Activated T-helper 17 cell treated with anti-CD3 and anti-CD28 coated beads, Interleukin-2, amount 50 U/mL, for 72 hours (primary cell): ENCODE data around the gene CTBP1. TPM values are rescaled to one million over a fixed set of nuclear protein-coding genes. Genes with fewer than 3 reads are reported as not detected.
A peak's percentile ranks its signal among the peaks of the same experiment; 100 is the strongest.

Source experiments
- ATAC-seq: fragments of 150-1000 bp; cut with Tn5 transposase; replicated peaks from 2 replicates; pipeline ENCODE4 v1.10.0; 2021; ENCODE audit warnings: mild to moderate bottlenecking, moderate library complexity
- H3K27ac Mint-ChIP-seq: one replicate; pipeline ENCODE4 v1.8.0; 2022; ENCODE audit warnings: mixed read lengths
- H3K27me3 Mint-ChIP-seq: one replicate; pipeline ENCODE4 v1.8.0; 2022; ENCODE audit warnings: mixed read lengths
- H3K36me3 Mint-ChIP-seq: one replicate; pipeline ENCODE4 v1.8.0; 2022; ENCODE audit warnings: low read depth, mild to moderate bottlenecking, mixed read lengths
- H3K4me1 Mint-ChIP-seq: one replicate; pipeline ENCODE4 v1.8.0; 2022; ENCODE audit warnings: mixed read lengths
- H3K4me3 Mint-ChIP-seq: one replicate; pipeline ENCODE4 v1.8.0; 2022; ENCODE audit warnings: mild to moderate bottlenecking, mixed read lengths
- H3K9me3 Mint-ChIP-seq: one replicate; pipeline ENCODE4 v1.8.0; 2022; ENCODE audit warnings: mixed read lengths
- total RNA-seq, 2 donors: library from RNA; stranded (reverse); gene quantifications; one replicate each; pipeline ENCODE4 v1.2.3, GENCODE V29; 2022

The CTBP1 gene
- total RNA-seq, 2 donors from 2014 or later = 117 to 173 TPM

GRCh38 chr4:1177274-1178141 lies 71.4 kb downstream of the CTBP1 start:
- no peak overlapping the region for H3K4me3 Mint-ChIP-seq
- no peaks in the 10 kb centered on the region for H3K36me3 Mint-ChIP-seq
- peak; percentile 42 for ATAC-seq
- peaks cover 7% of the 10 kb centered on the region for H3K9me3 Mint-ChIP-seq
- H3K27ac Mint-ChIP-seq = no peak overlapping the region
- H3K27me3 Mint-ChIP-seq = peaks cover 5% of the 10 kb centered on the region
- H3K4me1 Mint-ChIP-seq = peaks cover 6% of the 10 kb centered on the region

GRCh38 chr4:1176398-1177273 lies 72.3 kb downstream of the CTBP1 start:
- H3K36me3 Mint-ChIP-seq = no peaks in the 10 kb centered on the region
- peaks cover 7% of the 10 kb centered on the region for H3K9me3 Mint-ChIP-seq

GRCh38 chr4:1175635-1176229 lies 73.2 kb downstream of the CTBP1 start:
- Mint-ChIP-seq H3K9me3 (peaks cover 4% of the 10 kb centered on the region), H3K4me1 (peaks cover 6% of the 10 kb centered on the region), H3K36me3 (no peaks in the 10 kb centered on the region), H3K27me3 (peaks cover 3% of the 10 kb centered on the region), H3K27ac (no peak overlapping the region), H3K4me3 (no peak overlapping the region)
- no peak for ATAC-seq

More at GRCh38 chr4:1176398-1177273, 72.3 kb downstream of the CTBP1 start:
- Mint-ChIP-seq H3K4me3 (no peak overlapping the region), H3K4me1 (peaks cover 6% of the 10 kb centered on the region), H3K27ac (no peak overlapping the region), H3K27me3 (peaks cover 5% of the 10 kb centered on the region)
- ATAC-seq = peak; percentile 77

- H3K36me3 Mint-ChIP-seq = no peaks in the 10 kb centered on the region
- no peaks in the 10 kb centered on the region for H3K9me3 Mint-ChIP-seq
- ATAC-seq = no peak
- H3K27me3 Mint-ChIP-seq = no peaks in the 10 kb centered on the region
- no peak overlapping the region for H3K4me3 Mint-ChIP-seq
- no peak overlapping the region for H3K27ac Mint-ChIP-seq
- peaks cover 6% of the 10 kb centered on the region for H3K4me1 Mint-ChIP-seq
These were observed 73.8 kb downstream of the CTBP1 start for GRCh38 chr4:1174941-1175634.

- H3K9me3 Mint-ChIP-seq = no peaks in the 10 kb centered on the region
- H3K4me1 Mint-ChIP-seq = peaks cover 6% of the 10 kb centered on the region
- no peaks in the 10 kb centered on the region for H3K27me3 Mint-ChIP-seq
- ATAC-seq = no peak
- no peak overlapping the region for H3K4me3 Mint-ChIP-seq
- no peak overlapping the region for H3K27ac Mint-ChIP-seq
- no peaks in the 10 kb centered on the region for H3K36me3 Mint-ChIP-seq
These were observed 75.8 kb downstream of the CTBP1 start for GRCh38 chr4:1172971-1173757.

- H3K9me3 Mint-ChIP-seq = no peaks in the 10 kb centered on the region
- H3K36me3 Mint-ChIP-seq = no peaks in the 10 kb centered on the region
- H3K4me3 Mint-ChIP-seq = peak within 1 kb of the TSS; percentile 38
- H3K4me1 Mint-ChIP-seq = peaks cover 6% of the 10 kb centered on the region
- ATAC-seq = no peak
- no peak within 1 kb of the TSS for H3K27ac Mint-ChIP-seq
- no peaks in the 10 kb centered on the region for H3K27me3 Mint-ChIP-seq
These were observed 76.6 kb downstream of the CTBP1 start, which contains the start of gene SPON2 for GRCh38 chr4:1172228-1172851. TSS of gene SPON2 (minus strand) at chr4:1172583.

- ATAC-seq = peak; percentile 15
These were observed 77.4 kb downstream of the CTBP1 start for GRCh38 chr4:1171311-1172227.

GRCh38 chr4:1170976-1171310 lies 78.0 kb downstream of the CTBP1 start:
- Mint-ChIP-seq H3K4me3 (peak overlapping the region; percentile 38), H3K27me3 (no peaks in the 10 kb centered on the region), H3K4me1 (peaks cover 5% of the 10 kb centered on the region), H3K36me3 (no peaks in the 10 kb centered on the region), H3K27ac (no peak overlapping the region), H3K9me3 (no peaks in the 10 kb centered on the region)
- ATAC-seq = no peak

More at GRCh38 chr4:1171311-1172227, 77.4 kb downstream of the CTBP1 start:
- Mint-ChIP-seq H3K4me1 (peaks cover 10% of the 10 kb centered on the region), H3K27ac (no peak overlapping the region), H3K9me3 (no peaks in the 10 kb centered on the region), H3K27me3 (no peaks in the 10 kb centered on the region), H3K36me3 (no peaks in the 10 kb centered on the region), H3K4me3 (peak overlapping the region; percentile 38)

- no peaks in the 10 kb centered on the region for H3K9me3 Mint-ChIP-seq
- H3K27me3 Mint-ChIP-seq = no peaks in the 10 kb centered on the region
- H3K4me3 Mint-ChIP-seq = peak overlapping the region; percentile 16
- H3K27ac Mint-ChIP-seq = no peak overlapping the region
- ATAC-seq = no peak
- peaks cover 5% of the 10 kb centered on the region for H3K4me1 Mint-ChIP-seq
- H3K36me3 Mint-ChIP-seq = no peaks in the 10 kb centered on the region
These were observed 78.6 kb downstream of the CTBP1 start for GRCh38 chr4:1170156-1170975.

GRCh38 chr4:1169691-1170096 lies 79.2 kb downstream of the CTBP1 start:
- no peaks in the 10 kb centered on the region for H3K9me3 Mint-ChIP-seq
- no peaks in the 10 kb centered on the region for H3K36me3 Mint-ChIP-seq
- no peak overlapping the region for H3K27ac Mint-ChIP-seq

GRCh38 chr4:1169171-1169671 lies 79.7 kb downstream of the CTBP1 start:
- H3K36me3 Mint-ChIP-seq = no peaks in the 10 kb centered on the region
- H3K4me1 Mint-ChIP-seq = peaks cover 5% of the 10 kb centered on the region
- H3K9me3 Mint-ChIP-seq = no peaks in the 10 kb centered on the region
- no peak for ATAC-seq
- no peak overlapping the region for H3K27ac Mint-ChIP-seq
- H3K27me3 Mint-ChIP-seq = no peaks in the 10 kb centered on the region
- H3K4me3 Mint-ChIP-seq = peak overlapping the region; percentile 82

More at GRCh38 chr4:1169691-1170096, 79.2 kb downstream of the CTBP1 start:
- no peak for ATAC-seq
- Mint-ChIP-seq H3K4me3 (no peak overlapping the region), H3K4me1 (peaks cover 5% of the 10 kb centered on the region), H3K27me3 (no peaks in the 10 kb centered on the region)
